Measurements from ENCODE around the gene BLVRB.

DNA sequence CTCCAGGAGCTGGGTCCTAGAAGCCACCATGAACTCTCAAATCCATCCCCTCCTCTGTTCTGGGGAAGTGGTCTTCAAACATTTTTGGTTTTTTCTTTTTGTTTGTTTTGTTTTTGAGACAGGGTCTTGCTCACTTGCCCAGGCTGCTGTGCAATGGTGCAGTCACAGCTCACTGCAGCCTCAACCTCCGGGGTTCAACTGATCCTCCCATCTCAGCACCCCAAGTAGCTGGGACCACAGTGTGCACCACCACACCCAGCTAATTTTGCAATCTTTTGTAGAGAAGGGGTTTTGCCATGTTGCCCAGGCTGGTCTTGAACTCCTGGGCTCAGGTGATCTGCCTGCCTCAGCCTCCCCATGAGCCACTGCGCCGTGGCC lies 7.0 kb downstream of the BLVRB start:
- TF ChIP-seq YY1 (IDR thresholded peaks at IDR 0.05; ENCODE audit: insufficient read depth, insufficient read length), result no peak
- no peak for TF ChIP-seq SUZ12 (IDR thresholded peaks at IDR 0.05; ENCODE audit: extremely low read depth, insufficient read depth, insufficient read length)

All from NT2/D1 (cell line).